ENCODE data around the gene JARID2. TPM values are rescaled to one million over a fixed set of nuclear protein-coding genes. Genes with fewer than 3 reads are reported as not detected.

The JARID2 gene
- polyA plus RNA-seq, 12 donors = 11.3 to 121 (median 15.7) TPM

DNA sequence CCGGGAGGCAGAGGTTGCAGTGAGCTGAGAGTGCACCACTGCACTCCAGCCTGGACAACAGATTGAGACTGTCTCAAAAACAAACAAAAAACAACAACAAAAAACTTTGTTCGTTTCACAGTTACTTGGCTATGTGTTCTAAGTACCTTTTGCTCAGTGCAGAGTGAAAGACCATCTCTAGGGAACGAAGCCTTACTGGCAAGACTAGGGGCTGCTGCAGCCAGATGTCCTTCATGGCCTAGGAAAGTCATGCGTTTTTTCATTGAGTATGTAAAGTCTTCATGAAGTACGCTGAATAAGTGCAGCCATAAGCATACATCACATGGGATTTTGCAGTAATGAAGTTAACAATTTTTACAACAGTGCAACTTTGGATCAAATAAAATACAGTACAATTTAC lies 111.1 kb downstream of the JARID2 start:
- no peak for DNase-seq

DNA sequence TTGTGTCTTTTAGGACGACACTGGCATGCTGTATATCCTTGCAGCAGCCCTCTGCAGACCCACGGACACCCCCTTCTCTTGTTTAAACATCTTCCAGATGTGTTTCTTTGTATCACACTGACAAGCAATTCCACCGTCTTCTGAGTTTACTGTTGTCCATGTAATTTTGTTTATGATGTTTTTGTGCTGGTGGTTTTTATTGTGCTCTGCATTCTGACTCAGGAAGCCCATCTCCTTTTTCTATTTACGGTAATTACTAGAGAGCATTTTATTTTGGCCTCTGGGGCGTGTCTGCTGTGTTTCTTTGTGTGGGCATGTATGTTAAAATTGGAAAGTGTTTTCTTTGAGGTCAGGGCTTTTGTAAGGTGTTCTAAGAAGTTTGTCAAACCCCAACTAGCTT lies 111.9 kb downstream of the JARID2 start:
- DNase-seq = no peak

DNA sequence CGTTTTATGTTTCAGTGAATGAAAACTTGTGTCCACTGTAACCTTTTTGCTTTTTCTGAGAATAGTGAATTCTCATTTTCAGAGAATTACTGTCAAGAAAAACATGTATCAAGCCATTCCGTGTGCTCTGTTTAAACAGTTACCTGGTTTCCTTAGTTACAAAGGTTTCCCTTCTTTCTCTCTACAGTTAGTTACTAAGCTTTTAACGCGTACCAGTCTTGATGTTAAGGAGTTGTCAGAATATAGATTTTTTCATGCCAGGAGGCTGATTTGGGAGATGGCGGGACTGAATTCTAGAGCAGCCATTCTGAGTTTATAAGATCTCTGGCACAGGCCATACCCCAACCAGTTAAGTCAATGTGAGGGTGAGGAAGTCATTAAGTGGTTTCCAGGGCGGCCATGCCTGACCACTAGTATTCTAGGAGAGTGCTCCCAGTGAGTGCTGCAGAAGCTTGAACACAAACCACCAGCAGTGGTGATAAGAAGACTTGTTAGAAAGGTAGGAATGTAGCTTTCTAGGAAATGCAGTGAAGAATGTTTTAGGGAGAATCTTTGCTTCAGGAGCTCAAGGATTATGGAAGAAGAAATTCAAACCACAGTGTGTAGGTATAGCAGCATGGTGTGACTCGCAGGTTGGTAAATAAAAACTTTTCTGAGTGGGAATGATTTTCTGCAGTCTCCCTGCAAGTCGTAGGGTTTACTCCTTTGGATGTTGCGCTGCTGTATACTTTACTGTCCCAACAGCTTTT lies 112.9 kb downstream of the JARID2 start:
- DNase-seq = no peak

DNA sequence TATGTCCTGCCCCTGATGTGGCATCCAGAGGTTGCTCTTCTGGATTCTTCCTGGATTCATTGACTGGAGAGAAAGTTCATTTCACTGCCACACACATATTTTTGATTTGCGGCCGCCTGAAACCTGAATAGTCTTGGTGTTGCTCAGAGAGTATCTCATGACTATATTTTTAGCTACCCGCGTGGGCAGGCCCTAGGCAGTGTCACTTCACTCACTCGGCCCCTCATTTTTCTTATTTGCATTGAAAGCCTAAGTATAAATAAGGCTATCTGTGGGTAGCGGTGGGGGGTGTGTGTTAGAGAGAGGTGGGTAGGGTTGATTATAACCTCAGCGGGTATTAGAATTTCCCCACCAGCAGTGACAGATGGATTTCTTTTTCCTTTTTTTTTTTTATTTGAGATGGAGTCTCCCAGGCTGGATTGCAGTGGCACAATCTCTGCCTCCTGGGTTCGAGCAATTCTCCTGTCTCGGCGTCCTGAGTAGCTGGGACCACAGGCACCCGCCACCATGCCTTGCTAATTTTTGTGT lies 113.5 kb downstream of the JARID2 start:
- DNase-seq = no peak

DNA sequence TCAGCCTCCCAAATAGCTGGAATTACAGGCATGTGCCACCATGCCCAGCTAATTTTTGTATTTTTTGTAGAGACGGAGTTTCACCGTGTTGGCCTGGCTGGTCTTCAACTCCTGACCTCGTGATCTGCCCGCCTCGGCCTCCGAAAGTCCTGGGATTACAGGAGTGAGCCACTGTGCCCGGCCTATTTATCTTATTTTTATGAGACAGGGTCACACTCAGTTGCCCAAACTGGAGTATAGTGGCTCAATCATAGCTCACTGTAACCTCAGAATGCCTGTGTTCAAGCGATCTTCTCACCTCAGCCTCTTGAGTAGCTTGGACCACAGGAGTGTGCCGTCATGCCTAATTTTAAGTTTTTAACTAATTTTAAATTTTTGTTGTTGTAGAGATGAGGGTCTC lies 114.4 kb downstream of the JARID2 start:
- DNase-seq = no peak

DNA sequence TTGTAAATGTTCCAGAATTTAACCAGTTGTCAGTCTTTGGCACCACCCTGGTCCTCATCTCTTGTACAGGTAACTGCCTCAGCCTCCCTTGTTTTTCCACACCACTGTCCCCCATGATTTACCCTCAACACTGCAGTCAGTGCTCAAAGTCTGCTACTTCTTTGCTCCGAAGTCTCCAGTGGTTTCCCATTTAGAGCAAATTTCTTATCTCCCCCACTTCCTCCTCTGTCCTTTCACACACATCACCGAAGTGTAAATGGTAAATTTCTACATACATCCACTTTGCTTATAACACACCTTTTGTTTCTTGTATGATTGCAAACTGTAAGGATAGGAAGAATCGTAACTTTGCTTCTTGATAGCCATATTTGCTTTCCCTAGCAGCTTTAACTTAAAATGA lies 115.3 kb downstream of the JARID2 start:
- DNase-seq = no peak

DNA sequence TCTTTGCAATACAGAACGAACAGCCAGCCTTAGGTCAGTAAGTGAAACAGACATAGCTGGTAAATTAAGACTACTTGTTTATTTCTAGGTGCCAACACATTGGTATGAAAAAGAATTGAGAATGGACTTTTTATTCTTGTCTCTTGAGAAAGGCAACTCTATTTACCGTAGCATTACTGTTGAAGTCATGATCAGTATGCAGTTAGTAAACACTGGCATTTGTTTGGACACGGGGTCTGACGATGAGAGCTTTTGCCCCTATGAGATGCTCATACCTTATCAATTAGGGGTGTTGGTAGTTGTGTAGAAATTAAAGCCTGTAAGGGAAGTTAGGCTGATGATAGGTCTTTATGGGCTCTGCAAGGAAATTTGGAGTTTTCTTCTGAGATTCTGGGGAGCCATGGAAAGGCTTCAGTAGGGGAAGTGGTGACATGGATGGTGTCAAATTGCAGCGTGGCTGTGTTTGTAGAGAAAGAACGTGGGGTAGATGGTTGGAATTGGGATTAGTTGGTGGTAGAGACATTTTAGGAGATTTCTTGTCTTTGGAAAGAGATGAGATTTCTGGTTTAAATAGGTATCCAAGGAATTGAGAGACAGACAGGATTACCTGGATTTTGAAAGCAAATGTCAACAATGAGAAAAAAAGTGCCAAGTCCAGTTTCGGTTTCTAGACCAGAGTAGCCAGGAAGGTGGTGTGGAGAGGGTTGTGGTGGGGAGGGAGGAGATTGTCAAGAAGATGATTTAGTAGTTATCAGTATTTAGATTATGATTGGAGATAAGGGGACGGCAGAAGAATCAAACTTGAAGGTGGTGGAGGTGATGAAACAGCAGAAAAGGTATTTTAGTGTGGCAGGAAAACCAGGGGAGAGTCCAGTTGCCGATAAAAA lies 116.6 kb downstream of the JARID2 start:
- no peak for DNase-seq

DNA sequence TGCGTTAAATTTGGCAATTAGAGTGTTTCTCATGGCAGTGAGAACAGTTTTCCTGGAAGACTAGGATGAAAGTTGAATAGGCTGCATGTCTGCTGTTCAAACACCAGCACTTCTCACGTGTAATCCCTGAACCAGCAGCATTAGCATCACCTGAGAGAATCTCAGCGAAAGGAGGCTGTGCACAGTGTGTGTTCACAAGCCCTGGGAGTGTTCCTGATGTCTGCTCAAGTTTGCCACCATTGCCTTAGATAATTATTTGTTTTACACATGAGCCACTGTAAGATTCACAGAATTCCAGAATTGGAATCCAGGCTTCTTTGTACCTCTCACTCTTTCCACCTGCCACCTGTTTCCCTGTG lies 117.3 kb downstream of the JARID2 start:
- DNase-seq = no peak

DNA sequence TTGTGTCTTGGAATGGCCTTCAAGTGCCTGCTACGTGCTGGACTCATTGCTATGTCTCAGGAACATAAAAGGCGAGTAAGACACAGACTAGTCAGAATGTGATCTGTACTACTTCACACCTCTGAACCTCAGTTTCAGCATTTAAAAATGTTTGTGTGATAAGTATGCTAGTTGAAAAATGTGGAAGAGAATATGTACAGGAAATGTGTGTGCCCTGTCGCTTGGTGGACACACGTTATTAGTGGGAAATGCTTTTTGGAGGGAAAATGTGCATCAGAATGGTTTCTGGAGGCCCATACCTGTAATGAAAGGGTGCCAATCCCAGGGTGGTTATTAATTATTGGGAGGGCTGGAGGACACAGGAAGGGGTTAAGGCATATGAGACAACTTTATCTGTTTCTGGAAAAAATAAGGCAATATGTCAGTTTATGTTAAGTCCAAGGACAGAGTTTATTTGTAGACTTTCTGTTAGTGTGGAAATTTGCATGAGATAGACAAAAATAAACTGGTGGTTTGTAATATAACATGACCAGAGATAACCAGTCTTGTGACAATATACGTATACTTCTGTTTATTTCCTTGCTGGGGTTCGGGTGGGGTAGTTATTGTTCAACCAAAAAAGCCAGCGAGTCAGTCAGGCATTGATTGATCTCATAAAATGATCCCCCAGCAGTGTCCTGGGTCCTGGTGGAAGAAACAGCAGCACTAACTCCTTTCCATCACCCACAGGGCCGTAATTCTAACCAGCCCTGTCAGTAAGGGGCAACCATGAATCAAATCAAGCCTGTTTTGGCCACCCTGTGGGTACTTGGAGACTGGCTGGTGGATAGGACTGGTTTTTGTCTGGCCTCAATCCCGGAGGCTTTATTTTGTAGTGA lies 117.9 kb downstream of the JARID2 start:
- DNase-seq = no peak

DNA sequence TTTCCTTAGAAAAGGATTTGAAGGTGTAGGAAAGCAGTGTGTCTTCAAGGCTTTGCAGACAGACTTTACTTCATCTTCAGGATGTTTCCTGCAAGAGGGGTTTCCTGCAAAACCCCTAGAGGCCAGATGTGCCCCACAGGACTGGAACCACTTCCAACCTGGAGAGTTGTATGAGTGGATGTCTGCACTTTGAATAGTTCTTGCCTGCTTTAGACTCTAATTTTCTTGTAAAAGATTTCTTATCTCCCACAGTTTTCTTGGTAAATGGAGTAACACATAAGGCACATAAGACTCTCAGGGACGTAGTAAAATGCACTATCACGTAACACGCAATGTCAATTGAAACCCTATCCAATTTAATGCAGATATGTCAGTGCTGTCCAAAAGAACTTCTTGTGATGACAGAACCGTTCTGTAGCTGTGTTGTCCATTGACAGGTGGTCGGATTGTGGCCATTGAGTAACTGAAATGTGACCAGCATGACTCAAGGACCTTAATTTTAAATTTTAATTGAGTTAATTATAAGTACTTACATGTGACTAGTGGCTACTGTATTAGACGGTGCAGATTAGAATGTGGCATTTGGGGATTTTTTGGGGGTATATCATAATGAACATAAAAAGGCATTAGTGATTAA lies 118.7 kb downstream of the JARID2 start:
- no peak for DNase-seq

DNA sequence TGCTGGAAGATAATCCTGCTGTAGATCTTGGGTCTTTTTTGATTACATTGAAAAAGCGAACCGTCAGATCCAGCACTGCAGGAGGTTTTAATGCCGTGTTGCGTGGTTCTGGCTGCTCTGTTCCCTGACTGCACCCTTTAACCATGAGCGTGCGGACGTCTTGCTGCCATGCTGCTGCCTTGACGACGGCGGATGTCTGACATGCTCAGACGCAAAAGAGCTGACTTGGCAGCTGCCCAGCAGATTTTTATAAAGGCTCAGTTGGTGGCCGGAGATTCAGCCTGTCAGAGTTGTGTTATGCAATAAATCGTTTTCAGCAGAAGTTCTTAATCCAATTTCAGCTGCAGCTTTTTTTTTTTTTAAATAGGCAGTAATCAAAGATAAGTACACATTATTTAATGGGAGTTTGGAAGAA lies 119.4 kb downstream of the JARID2 start:
- DNase-seq = peak; percentile 57

DNA sequence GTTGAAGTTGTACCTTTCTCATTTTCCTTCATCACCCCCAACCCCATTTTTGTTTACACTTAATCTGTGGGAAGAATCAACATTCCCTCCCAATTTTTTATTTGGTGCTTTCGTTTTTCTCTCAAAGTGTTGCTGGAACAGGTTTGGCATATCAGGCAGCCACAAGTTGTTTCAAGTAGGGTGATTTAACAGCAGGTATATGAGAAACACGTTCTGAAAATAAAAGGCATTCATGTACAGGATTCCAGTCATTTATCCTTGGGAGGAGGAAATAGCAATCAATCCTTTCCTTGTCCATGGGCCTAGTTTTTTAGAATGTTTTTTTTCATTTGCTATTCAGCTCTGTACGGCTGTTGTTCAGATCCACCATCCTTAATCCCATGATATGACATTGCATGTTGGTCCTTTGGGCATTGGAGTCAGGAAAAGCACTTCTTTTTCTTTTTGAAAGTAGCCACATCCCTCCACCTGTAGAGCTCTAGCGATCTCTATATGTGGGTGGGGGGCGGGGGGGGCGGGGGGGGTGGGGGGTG lies 120.2 kb downstream of the JARID2 start:
- no peak for DNase-seq

DNA sequence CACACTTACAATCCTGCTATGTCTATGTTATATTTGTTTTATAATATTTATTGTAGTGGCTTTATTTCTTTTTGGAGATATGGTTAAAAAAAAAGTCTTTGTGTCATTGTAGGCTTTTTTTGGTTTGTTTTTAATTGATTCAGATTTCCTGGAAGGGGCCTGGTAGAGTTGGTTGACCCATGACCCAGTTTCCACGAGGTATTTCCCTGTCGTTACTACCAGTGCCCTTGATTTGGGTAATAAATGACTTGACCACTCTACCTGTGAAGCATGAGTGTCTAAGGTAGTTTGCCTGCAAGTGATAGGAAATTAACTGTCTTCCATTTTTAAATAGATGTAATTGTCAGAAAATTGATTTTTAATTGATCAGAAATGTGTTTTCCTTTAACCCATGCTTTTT lies 121.0 kb downstream of the JARID2 start:
- no peak for DNase-seq

DNA sequence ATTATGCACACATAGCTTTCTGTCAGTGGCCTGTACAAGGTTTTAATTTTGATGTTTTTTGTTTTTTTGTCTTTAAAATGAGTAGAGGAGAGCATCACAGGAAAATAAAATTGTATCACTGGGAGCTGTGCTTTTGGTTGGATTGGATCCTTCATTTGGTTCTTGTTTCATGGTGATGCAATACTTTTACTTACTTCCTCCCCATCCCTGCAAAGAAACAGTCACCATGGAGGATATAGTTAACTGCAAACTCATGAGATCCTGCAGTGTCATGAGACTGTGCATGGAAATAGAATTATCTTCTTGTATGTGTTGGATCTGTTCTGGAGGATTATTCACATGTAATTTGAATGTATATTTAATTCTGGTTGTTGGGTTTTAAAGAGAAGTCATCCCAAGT lies 122.3 kb downstream of the JARID2 start:
- no peak for DNase-seq

DNA sequence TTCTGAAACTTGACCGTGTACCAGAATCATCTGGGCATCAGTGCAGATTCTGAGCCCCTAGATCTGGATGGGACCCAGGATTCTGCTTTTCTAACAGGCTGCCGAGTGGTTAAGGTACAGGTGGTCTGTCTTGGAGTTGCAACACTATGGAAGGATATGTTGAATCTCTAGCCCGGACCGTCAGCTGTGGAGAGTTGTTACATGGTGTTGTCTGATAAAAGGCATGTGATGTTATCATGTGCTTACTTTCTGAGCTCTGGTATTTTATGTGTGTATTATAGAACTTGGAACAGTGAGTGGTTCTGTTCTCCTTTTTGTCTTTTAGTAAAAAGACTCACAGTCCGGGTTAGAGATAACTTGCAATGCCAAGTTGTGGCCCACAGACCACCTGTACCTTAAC lies 123.0 kb downstream of the JARID2 start:
- no peak for DNase-seq

DNA sequence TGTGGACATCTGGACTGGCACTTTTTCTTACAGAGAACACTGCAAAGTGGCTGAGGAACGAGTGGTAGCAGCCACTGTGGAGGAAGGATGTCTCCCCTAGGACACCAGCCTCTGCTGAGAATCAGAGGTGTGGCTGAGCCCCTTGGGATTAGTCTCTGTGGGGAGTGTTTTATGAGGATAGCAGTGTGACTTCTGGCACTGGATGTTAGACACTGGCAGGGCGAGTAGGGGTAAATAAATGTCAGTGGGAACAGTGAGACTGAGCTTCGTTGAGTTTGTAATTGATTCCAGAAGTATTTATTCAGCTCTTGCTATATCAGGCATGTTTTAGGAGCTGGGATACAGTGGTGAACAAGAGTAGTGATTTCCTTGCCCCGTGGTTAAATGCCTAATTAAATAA lies 124.0 kb downstream of the JARID2 start:
- no peak for DNase-seq

DNA sequence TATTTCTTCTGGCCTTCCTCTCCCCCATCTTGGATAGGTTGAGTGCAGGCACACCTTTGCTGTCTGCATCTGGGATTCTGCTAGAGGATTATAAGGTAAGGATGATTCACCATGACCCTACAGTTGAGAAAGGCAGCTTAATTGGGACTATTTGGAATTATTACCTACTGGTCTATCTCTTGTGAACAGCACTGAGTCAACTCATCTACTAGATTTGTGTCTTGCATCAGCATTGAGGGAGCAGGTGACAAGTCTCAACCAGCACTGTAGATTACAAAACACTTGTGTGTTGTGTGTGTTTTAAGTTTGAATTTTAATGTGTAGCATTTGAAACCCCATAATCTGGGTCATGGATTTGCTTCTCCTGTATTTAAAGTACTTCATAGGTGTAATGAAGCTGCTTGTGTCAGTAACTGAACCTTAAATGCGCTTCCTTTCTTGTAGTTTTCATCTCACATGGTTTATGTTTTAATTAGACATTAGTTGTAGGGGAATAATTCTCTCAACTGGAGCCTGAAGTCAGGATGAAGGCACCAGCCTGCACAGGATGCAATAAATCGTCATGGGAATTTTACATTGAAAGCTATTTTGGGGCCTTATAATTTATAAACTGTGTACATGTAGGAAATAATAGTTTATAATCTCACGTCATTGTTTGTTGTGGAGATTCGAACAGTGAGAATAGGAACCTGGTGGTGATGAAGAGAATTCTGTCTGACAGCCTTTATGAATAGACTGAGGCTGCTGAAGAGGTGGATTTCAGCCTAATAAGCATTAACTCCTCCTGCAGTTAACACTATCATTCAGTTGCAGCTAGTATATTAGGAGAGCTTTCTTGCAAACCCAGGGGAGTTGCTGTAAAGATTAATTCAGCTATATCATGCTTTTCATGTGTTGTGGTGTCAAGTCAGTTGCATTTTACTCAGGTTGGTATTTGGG lies 125.1 kb downstream of the JARID2 start:
- no peak for DNase-seq

DNA sequence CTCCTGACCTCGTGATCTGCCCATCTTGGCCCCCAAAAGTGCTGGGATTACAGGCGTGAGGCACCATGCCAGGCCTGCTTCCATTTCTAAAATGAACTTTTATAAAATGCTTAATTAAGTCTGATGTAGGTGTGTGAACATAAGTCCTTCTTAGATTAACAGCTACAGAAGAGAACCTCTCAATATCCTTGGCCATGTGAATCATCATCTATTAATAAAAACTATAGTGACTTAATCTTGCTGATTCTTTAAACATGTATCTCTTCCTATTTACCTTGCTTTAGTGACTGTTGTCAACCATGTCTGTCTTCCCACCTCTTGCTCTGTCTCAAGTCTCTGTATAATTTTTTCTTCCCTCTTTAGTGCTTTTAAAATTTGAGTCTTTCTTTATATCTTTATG lies 127.1 kb downstream of the JARID2 start:
- no peak for DNase-seq

DNA sequence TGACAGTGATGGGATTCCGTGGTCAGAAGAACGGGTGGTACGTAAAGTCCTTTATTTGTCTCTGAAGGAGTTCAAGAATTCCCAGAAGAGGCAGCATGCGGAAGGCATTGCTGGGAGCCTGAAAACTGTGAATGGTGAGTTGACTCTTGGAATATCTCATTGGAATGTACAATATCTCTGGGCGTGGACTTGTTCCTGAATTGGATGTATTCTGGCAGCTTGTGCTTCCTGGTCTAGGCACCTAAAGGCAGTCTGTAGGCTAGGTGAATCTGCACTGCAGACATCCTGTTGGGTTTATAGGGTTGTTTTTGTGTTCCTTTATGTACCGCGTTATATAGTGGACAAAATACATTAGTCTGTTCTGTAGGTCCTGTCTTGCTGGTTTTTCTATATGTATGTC lies 128.2 kb downstream of the JARID2 start:
- no peak for DNase-seq

DNA sequence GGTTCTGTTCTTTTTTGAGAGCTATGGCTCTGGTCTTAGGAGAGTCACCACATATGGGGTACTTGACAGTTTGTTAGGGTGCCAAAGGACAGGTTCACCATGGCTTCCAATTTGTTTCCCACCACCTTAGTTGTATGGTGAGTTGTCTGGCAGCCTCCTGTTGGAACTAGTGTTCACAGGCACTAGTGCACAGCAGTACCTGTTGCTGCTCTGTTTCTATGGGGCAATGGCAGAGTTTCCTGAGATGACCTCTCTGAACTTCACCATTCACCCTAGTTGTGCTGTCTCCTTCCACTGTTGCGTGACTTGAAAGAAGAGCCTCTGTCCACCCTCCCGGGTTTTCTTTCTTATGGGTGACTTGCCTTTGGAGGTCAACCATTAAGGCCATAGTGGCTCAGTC lies 129.1 kb downstream of the JARID2 start:
- DNase-seq = no peak

Measured in muscle of arm (tissue), 12 donors.